ENCODE results near the gene ELOVL4.

ELOVL4 gene

GRCh38 chr6:79967178-79967577 is 19.8 kb upstream of the ELOVL4 start:
- H3K4me3 ChIP-seq (ENCODE audit: insufficient read depth, low read length, poor library complexity, severe bottlenecking): no peak overlapping the region
- TF ChIP-seq CTCF (IDR thresholded peaks at IDR 0.05; ENCODE audit: insufficient read depth, low read length, poor library complexity, severe bottlenecking): no peak
- no peak for TF ChIP-seq EZH2phosphoT487 (conservative IDR thresholded peaks at IDR 0.05; ENCODE audit: low read length)
- no peaks in the 10 kb centered on the region for H3K9me2 ChIP-seq (replicated peaks; ENCODE audit: insufficient read depth, low read length)
- H3K27me3 ChIP-seq (ENCODE audit: low read length): no peaks in the 10 kb centered on the region
- H3K4me2 ChIP-seq (ENCODE audit: low read depth, low read length, poor library complexity, severe bottlenecking): no peak overlapping the region
- no peak overlapping the region for H2AFZ ChIP-seq (ENCODE audit: low read depth, low read length, severe bottlenecking)
- no peaks in the 10 kb centered on the region for H3K79me2 ChIP-seq (ENCODE audit: insufficient read depth, low read length)
- no peaks in the 10 kb centered on the region for H4K20me1 ChIP-seq (ENCODE audit: low read depth, low read length)
- H3K36me3 ChIP-seq (ENCODE audit: low read length): no peaks in the 10 kb centered on the region
- H3F3A ChIP-seq (ENCODE audit: insufficient read depth): no peaks in the 10 kb centered on the region
- no peak overlapping the region for H3K27ac ChIP-seq (ENCODE audit: low read depth, low read length)
- no peaks in the 10 kb centered on the region for H3K9me3 ChIP-seq (ENCODE audit: insufficient read depth, low read length)
- H3K9ac ChIP-seq (ENCODE audit: low read length): no peak overlapping the region

DNA sequence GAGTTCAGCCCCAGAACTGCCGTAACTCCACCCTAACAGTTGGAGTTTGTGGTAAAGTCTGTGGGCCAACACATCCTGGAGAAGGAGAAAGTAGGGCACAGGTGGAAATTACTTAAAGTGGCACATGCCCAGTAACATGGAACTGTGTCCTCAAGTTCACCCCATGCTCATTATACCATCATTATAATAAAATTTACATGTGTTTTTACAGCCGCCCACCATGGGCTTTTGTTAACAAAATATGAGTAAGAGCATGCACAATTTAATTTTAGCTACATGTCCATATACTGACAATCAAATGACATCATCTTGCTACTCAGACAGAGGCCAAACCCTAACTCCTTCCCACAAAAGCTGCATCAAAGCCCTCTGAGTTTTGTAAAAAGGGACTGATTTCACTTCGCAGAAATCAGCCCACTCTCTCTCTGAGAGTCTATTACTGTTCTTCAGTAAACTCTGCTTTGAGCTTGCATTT is 17.3 kb upstream of the ELOVL4 start:
- H3K9me3 ChIP-seq (ENCODE audit: insufficient read depth, low read length): no peaks in the 10 kb centered on the region
- H3K36me3 ChIP-seq (ENCODE audit: low read length): no peaks in the 10 kb centered on the region
- H3K9me2 ChIP-seq (replicated peaks; ENCODE audit: insufficient read depth, low read length): no peaks in the 10 kb centered on the region
- no peak overlapping the region for H3K9ac ChIP-seq (ENCODE audit: low read length)
- no peak overlapping the region for H3K4me2 ChIP-seq (ENCODE audit: low read depth, low read length, poor library complexity, severe bottlenecking)
- H3K79me2 ChIP-seq (ENCODE audit: insufficient read depth, low read length): no peaks in the 10 kb centered on the region
- H2AFZ ChIP-seq (ENCODE audit: low read depth, low read length, severe bottlenecking): no peak overlapping the region
- TF ChIP-seq CTCF (IDR thresholded peaks at IDR 0.05; ENCODE audit: insufficient read depth, low read length, poor library complexity, severe bottlenecking) (no peak), EZH2phosphoT487 (conservative IDR thresholded peaks at IDR 0.05; ENCODE audit: low read length) (no peak)
- H3K27me3 ChIP-seq (ENCODE audit: low read length): no peaks in the 10 kb centered on the region
- no peak overlapping the region for H3K27ac ChIP-seq (ENCODE audit: low read depth, low read length)
- H3K4me3 ChIP-seq (ENCODE audit: insufficient read depth, low read length, poor library complexity, severe bottlenecking): no peak overlapping the region
- H3F3A ChIP-seq (ENCODE audit: insufficient read depth): no peaks in the 10 kb centered on the region
- H4K20me1 ChIP-seq (ENCODE audit: low read depth, low read length): no peaks in the 10 kb centered on the region

DNA sequence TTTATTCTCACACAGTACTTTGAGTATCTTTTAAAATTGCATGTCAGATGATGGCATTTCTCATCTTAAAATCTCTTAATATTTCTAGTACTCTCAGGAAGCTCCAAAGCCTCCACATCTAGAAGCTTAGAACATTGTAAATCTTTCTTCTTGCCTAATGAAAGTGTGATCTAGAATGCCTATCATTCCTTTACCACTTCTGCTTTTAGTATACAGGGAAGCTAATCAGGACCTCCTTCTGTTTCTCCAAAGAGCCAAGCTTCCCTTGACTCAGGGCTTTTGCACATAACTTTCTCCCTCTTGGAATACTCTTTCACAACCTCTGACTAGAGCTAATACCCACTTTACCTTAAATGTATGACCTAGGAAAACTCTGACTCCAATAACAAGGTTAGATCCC is 7.5 kb upstream of the ELOVL4 start:
- no peaks in the 10 kb centered on the region for H3K79me2 ChIP-seq (ENCODE audit: insufficient read depth, low read length)
- no peak overlapping the region for H2AFZ ChIP-seq (ENCODE audit: low read depth, low read length, severe bottlenecking)
- H3K9me2 ChIP-seq (replicated peaks; ENCODE audit: insufficient read depth, low read length): no peaks in the 10 kb centered on the region
- TF ChIP-seq CTCF (IDR thresholded peaks at IDR 0.05; ENCODE audit: insufficient read depth, low read length, poor library complexity, severe bottlenecking) (no peak), EZH2phosphoT487 (conservative IDR thresholded peaks at IDR 0.05; ENCODE audit: low read length) (no peak)
- no peak overlapping the region for H3K4me2 ChIP-seq (ENCODE audit: low read depth, low read length, poor library complexity, severe bottlenecking)
- H3F3A ChIP-seq (ENCODE audit: insufficient read depth): no peaks in the 10 kb centered on the region
- H3K4me3 ChIP-seq (ENCODE audit: insufficient read depth, low read length, poor library complexity, severe bottlenecking): no peak overlapping the region
- H3K27ac ChIP-seq (ENCODE audit: low read depth, low read length): no peak overlapping the region
- H3K9ac ChIP-seq (ENCODE audit: low read length): no peak overlapping the region
- H3K27me3 ChIP-seq (ENCODE audit: low read length): no peaks in the 10 kb centered on the region
- no peaks in the 10 kb centered on the region for H3K36me3 ChIP-seq (ENCODE audit: low read length)
- H4K20me1 ChIP-seq (ENCODE audit: low read depth, low read length): no peaks in the 10 kb centered on the region
- no peaks in the 10 kb centered on the region for H3K9me3 ChIP-seq (ENCODE audit: insufficient read depth, low read length)

All from SU-DHL-6 (cell line).